Uterus (tissue), 2 donors: ENCODE results near the gene B4GALT4.

Experiments
- POLR2A ChIP-seq, 2 donors: fragments of 450-650 bp; IDR thresholded peaks; one replicate each; pipeline ENCODE4 v1.6.1; 2016; ENCODE audit warnings: antibody characterized with exemption in 2 of 2, mild to moderate bottlenecking in 1 of 2, moderate library complexity in 1 of 2
- TF ChIP-seq, protein P1 (sequence below), 4 experiments: fragments of 200-600 bp in 2 of 4; fragments of 450-650 bp in 2 of 4; sonication (generic) in 2 of 4; IDR thresholded peaks; one replicate each; pipeline ENCODE4 v1.5.1; 2016 to 2019; ENCODE audit warnings: antibody characterized with exemption in 4 of 4, mild to moderate bottlenecking in 2 of 4, moderate library complexity in 1 of 4

DNA sequence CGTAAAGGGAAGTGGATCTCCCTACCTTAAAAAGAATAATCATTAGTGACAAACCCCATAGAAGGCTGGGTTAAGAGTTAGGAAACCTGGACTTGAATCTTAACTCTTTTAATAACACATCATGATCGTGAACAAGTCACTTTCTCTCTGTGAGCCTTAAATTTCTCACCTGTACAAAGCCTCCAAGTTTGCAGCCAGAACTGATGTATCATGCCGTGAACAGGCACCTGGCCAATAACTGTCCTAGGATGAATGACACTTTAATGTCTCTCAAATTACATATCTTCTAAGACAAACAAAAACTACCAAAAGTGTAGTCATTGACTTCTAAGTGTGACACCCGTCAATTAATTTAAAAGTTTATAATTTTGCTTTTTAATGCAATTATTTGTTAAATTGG lies 63.4 kb downstream of the B4GALT4 start:
- TF ChIP-seq, protein P1, sequence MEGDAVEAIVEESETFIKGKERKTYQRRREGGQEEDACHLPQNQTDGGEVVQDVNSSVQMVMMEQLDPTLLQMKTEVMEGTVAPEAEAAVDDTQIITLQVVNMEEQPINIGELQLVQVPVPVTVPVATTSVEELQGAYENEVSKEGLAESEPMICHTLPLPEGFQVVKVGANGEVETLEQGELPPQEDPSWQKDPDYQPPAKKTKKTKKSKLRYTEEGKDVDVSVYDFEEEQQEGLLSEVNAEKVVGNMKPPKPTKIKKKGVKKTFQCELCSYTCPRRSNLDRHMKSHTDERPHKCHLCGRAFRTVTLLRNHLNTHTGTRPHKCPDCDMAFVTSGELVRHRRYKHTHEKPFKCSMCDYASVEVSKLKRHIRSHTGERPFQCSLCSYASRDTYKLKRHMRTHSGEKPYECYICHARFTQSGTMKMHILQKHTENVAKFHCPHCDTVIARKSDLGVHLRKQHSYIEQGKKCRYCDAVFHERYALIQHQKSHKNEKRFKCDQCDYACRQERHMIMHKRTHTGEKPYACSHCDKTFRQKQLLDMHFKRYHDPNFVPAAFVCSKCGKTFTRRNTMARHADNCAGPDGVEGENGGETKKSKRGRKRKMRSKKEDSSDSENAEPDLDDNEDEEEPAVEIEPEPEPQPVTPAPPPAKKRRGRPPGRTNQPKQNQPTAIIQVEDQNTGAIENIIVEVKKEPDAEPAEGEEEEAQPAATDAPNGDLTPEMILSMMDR (IDR thresholded peaks at IDR 0.05): no peak
- TF ChIP-seq POLR2A (IDR thresholded peaks at IDR 0.05): no peak
